NCI-H2029 (cell line): ENCODE measurements around the gene RTRAF.

Experiments used
- DNase-seq: peaks from one replicate; lab custom pipeline; 2025; lab: John Stamatoyannopoulos, UW

Gene RTRAF

DNA sequence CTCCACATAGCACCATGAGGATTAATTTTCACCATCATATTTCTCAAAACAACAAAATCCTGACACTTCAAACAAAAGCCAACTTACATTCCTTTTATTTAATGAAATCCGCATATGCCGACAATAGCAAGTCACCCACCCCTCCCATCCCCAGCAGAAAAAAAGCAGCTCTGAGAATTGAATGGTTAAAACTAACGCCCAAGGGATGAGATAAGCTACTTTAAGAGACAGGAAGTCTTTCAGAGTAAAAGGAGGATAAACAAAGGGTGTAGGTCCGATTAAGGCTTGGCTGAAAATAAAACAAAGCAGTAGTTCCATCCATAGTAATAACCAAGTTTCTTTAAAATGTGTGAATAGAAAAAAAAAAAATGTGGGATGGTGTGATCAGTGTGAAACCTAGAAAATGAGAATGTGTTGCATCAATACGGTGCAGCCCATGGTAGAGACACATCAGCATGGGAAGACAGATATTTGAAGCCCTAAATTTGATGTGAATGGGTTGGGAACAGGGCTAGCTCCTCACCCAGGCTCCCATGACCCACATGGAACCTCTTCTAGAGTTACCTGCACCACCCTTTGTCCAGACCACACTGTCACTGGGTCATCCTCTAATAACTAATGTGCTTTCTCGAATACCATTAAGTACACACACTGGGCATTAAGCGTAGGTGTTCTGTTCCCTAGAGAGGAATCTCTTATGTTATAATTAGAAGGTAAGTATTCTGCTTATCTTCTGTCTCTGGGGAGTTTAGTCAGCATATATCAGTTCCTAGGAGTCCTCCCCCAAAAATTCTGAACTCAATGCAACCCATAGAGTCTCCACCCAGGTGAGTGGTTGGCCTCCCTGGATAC lies 31.7 kb downstream of the RTRAF start:
- DNase-seq, result no peak

DNA sequence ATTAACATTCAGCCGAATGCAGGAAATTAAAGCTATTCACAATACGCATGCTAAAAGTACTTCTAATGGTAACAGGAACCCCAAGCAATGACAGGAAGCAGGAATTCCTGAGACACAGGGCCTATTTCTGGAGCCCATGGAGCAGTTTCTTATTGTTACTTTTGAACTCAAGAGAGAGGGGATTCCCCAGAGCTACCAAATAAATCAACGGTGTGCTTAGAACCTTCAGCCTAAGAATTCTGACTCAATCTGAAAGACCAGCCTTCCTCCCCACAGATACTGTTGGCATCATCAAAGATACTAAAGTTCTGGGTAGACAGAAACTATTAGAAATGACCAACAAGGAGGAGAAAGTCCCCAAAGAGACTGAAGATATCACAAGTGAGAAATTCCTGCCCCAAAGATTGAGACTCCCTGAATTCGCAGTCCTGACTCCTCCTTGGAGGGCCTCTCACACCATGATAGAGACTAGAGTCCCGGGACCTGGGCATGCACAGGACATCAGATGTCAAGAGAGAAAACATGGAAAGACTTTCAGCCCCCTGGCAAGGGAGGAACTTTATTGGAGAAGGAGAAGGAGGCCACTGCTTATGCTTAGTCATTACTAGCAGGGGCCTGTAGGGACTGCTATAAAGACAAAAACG lies 32.7 kb downstream of the RTRAF start:
- no peak for DNase-seq

DNA sequence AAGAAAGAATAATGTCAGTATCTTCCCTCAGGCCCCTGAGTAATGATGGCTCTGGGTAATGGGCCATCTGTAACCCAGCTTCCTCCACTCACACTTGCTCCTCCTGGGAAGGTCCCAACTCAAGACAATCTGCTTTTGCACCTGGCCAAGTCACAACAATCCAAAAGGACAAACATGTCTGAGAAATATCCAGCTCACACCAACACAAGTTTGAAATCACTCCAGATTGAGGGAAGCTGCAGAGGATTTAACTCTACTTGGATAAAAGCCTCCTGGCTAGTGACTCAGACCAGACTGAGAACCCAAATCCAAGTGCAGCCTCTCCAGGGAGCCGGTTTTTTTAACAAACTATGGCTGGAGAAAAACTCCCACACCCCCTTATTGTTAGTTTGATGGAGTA lies 34.2 kb downstream of the RTRAF start:
- DNase-seq, result no peak

DNA sequence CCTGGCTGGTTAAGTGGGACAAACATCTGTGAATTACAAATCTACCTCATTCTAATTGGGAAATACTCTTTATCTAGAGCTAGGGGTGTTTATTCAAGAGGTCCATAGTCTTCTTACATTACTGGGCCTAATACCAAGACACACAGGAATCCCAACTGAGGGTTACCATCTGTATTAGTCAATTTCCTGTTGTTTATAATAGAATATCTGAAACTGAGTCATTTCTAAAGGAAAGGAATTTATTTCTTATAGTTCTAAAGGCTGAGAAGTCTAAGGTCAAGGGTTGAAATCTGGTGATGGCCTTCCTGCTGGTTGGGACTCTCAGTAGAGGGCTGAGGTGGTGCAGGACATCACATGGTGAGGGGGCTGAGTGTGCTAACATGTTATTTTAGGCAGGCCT lies 36.0 kb downstream of the RTRAF start:
- no peak for DNase-seq

DNA sequence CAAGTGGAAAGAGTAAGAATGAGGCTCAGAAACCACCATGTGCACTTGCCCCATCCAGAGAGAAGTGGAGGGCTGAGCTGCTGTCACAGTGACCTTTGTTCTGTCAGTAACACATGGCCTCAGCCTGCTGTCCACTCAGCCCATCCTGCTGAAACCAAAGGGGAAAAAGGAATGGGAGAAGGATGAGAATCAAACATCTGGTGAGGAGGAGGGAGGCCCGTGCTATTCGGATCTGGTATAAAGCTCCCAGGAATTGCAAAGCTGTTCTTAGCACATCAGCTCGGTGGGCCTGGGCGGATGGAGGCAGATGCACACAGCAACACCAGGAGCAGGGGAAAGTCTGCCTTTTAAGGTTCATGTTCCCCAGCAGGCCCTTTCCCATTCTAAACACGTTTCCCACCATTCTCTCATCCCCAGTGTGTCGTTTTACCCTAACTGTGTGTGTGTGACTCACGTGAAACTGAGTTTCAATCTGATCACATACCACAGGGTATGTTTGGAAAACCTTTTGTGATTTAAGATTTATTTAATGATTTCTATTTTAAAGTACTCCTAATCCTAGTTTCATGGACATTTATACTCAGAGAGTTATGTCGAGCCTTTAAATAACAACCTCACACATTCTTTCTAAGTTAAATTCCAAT lies 36.8 kb downstream of the RTRAF start:
- DNase-seq, result no peak

DNA sequence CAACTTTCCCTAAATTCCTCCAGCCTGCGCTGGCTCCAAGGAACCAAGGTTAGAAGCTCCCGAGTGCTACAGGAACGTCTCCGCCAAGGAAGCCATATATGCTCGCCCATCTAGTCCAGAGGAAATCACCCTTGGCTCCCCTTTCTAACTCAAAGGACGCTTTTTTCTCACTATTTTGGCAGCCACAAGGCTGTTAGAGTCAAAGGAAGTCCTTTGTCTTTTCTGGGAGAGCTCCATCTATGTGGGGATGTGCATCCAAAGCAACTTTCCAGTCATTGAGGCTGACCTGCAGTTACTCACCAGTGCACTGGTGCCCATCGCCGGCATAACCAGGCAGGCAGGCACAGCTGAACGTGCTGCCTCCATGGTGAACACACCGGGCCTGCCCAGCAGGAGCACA lies 37.6 kb downstream of the RTRAF start:
- DNase-seq, result no peak

DNA sequence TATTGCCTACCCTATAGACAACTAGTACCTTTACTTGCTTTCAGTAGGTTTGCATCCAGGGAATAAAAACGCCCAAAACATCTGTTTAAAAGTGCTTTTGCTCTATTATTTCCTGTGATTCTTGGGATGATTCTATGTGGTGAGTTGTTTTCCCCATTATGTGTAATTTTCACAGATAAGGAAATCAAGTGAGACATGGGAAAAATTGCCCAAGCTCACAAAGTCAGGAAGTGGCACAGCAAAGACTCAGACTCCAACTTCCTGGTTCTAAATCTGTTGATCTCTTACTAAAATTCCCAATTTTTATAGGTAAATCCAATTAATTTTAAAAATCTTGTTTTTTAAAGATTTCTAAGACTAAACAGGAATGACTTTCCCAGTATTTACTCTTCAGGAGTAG lies 40.5 kb downstream of the RTRAF start:
- DNase-seq, result no peak

DNA sequence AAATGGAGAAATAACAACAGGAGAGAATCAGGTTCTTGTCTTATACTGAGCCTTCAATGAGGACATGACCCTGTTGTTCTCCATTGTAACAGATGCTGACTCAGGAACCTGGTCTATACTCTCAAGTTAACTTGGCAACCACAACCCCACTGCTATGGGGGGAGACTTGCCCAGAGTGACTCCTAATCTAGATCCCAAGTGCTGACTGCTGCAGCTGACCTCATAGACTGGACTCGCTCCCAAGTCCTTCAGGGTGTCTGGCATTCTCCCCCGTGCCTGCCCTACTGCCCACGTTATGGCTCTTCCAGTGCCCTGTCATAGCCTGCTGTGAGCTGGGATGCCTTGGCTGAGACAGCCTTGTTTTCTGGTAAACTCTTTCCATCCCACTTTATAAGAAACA lies 42.4 kb downstream of the RTRAF start:
- DNase-seq, result no peak

DNA sequence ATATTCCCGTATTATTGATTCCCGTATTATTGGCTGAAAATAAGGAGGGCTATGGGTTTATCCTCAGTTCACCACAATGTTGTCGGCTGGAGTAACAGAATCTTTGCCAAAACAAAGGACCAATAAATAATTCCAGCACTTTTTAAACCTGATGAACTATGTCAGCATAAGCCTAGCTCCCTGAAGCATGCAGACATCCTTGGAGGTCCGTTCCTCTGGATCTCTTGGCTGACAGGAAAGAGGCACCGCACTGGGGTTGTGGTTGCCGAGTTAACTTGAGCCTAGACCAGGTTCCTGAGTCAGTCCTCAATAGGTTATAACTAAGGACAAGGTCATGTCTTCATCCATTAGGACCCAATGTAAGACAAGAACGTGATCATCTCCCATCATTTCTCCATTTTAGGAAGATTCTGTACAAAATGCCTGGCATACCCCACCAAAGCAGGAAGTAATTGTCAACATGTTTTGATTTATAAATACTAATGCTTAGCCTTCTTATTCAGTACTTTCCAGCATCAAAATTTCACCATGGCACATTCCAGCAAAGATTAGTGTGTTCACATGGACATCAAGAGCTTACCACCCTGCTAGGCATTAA lies 43.0 kb downstream of the RTRAF start:
- no peak for DNase-seq

DNA sequence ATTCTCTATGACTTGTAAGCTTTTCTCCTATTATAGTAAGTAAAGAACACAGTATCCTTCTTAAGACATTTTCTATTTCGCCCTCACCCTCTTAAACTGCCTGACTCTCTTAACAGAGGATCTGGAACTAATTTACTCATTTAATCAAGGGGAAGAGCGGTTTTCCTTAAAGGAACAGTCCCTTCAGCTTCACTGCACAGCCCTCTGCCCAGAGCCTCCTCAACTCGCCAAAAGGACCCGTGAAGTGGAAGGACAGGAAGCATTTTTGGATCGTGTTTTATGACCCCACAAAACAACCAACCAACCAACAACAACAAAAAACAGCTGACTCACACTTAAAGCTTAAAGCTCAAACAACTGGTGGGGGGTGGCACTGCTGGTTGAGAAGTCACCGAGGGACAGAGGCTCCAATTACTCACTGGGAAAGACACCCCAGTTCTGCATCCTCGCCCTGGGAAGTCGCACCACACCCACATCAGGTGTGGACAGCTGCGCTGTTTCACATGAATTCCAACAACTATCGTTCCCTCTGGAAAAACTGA lies 43.8 kb downstream of the RTRAF start:
- no peak for DNase-seq

DNA sequence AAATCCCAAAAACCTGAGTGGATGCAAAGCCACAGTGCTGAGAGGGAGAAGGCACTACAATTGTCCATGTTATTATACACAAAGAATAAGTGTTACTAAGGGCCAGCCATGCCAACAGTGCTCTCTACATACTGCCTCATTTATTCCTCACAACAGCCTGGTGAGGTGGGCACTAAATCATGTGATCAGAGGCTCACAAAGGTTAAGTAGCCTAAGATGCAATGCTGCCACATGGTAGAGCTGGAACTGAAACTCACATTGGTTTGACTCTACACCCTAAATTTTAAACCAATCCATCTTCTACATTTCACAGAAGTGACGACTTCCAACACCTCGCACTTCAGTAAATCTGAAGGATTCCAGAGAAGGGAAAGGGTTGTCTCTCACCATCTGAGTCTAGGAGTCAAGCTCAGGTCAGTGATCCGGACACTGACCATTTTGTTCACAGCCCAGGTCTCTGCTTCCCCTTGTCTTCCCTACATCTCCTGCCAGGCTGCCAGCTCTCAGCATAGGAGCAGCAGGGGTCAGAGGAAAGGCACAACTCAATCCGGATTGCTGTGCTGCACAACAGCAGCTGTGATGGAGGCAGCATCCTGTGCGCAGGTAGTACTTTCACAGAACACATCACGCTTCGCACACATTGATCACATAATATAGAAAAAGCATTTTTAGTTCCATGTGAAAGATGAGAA lies 49.9 kb downstream of the RTRAF start:
- no peak for DNase-seq

DNA sequence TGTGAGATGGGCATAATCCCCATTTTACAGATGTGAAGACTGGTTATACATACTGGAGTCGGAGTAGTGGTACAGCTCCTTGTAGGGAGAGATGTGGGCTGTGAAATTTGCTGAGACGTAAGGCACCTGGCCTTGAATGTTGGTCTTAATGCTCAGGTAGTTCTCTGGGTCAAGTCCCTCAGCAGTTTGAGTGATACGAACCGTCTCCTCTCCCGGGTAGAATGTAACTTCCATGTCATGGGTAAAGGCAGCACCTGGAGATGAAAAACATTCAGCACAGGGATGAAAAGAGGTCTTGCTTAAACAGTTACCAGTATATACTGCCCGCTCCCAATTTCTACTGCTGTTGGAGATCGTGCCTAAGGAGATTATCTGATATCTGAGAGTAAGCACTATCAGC lies 51.3 kb downstream of the RTRAF start:
- no peak for DNase-seq

DNA sequence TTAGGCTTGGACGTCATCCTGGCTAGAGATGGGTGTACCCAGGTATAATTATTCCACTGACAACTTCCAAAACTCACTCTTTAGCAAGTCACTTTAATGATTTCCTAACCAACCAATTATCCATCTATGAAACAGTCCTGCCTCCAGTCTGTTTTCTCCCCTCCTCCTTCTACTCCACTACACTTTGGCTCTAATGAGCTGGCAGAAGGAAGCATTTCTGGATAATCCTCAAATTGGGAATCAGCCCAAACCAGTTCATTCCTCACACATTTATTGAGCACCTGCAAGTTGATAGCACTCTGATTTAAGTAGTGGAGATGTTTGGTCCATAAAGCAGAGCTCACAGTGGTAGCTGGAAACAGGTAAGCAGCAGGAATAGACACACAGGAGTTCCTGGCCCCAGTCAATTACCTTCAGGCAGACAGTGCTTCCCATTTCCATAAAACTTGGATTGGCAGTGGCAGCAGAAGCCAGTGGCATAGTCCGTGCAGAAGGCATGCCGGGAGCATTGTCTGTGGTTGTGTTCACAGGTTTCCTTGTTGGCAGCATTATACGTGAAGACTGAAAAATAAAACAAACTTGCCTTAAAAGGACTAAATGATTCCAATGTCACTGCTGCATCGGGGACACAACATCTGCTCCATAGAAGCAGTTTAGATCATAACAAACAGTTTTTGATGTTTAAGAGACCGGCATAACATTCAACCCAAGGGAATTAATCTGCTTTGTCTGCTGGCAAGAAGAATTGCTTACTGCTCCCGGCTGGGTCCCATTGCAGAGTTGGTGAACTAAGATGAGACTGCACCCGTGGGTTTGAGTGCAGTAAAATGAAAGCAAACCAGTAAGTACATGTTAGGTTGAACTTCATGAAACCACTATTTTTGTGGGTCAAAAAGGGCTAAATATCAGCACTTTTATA lies 53.3 kb downstream of the RTRAF start:
- DNase-seq, result no peak

DNA sequence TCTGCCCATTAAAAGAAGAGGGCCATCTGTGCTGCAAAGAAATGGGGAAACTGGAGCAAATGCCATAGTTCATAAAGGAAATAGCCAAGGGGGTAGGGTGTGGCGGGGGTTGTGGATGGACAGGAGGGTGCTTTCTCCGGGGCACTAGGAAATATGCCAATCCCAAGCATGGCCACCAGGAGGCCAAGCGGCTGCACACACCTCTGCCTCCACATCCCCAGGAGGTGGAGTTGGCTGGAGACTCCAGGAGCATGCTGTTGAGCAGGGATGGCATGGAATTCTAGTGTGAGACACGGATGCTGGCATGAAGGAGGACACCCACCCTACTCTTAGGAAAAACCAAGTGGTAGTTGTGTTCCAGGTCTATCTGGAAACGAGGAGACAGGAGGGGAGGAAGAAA lies 54.3 kb downstream of the RTRAF start:
- DNase-seq, result peak; percentile 30

DNA sequence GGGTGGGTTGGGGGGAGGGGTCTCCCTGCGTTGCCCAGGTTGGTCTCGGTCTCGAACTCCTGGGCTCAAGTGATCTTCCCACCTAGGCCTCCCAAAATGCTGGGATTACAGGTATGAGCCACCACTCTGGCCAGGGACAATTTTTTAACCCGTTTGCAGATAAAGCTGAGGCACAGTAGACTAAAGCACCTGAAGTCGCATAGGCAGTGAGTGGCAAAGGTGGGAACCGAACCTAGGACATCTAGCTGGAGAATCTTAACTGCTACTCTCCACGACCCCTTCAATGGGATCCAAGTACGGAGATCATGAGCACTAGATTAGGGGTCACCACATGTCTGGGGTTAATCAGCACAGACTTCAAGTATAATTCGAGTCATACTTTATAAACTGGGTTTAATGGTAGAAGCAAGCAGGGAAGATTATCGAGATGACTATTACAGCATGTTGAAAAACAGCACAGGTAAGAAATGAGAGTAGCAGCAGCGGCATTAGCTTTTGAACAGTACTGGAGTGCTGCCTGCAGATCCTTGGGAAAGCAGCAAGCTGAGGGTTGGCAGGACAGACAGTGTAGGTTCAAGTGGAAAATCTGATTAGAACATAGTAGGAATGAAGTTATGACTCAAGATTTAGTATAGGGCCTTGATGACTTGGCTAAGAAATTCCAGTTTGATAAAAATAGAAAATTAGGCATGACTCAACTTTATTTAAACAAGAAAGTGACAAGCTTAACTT lies 55.6 kb downstream of the RTRAF start:
- no peak for DNase-seq

DNA sequence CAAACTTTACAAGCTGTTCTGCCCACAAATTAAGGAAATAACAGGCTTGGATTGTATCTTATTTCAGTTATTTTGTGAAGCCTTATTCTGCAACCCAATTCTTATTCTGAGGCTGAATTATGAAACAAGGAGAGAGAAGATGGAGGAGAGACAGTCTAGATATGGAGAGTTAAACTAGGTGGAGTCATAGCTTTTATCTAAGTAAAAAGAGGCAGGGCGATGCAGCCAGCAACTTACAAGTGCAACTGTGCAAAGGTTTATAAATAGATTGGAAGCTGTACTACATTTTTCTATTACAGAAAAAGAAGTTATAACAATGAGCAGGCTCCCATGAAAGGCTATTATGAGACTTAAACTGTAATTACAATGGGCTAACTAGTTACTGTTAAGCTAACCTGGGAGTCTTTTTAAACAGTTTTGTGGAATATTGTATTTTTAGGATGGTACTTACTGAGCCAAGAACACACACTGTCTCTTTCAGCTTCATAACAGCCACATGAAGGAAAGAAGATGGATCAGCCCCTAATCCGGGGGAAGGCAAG lies 57.1 kb downstream of the RTRAF start:
- no peak for DNase-seq

DNA sequence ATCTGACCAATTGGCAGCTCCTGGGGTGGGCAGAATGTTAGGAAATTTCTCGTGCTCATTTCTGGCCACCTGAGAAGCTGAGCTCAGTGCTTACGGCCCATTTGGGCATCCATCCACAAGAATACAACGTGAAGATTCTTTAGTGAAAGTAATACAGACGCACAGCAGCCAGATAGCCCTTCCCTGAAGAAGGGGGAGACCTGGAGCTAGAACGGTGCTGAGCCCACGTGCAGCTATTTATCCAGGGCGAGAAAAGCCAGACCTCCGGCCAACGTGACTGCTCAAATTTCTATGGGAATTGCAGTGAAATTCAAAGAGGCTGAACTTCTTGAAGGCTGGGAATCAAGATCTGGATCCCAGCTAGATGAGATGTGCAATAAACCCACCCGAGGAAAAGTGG lies 58.8 kb downstream of the RTRAF start:
- no peak for DNase-seq

DNA sequence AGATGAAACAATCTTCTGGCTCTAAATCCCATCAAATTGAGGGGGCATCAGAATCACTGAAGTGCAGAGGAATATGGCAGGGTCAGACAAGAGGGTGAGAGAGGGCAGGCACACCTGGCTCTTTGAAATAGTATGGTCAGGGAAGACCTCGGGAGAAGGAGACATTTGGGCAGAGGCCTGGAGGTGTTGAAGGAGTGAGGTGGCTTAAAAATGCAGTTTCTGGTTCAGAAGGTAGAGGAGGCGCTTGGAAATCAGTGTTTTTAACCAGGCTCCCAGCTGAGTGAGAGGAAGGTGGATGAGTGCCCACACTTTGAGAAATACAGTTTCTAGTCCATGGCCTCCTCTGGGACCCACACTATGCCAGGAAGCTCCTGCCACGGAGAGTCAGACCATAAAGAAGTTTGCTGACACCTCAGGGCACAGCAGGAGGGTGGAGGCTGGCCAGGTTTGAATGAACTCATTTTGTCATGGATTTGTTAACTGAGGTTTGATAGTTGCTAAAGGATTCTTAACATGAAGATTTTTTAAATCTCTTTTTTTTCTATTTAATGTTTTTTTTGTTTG lies 59.4 kb downstream of the RTRAF start:
- DNase-seq, result no peak

DNA sequence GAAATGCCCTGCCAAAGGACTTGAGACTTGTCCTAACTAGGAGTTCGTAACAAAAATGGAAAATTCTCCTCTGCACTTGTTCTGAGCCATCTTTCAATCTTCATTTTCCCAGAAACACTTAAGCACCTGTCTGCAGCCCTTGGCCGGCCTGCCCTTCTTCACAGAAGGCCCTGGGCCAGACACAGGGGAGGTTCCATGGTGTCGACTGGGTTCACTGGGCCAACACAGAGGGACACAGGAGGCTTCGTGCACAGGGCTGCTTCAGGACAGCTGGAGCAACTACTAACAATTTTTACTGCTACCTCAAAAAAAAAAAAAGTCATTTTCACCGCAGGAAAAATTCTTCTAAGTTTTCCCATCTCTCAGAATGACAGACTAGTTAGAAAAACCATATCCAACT lies 59.9 kb downstream of the RTRAF start:
- no peak for DNase-seq
